ENCODE measurements around the gene OPRM1.
"Not testable (repeated sequence)": the region's sequence is repeated elsewhere in the genome, so short reads cannot be mapped to it uniquely, and the experiment has no call there.

DNA sequence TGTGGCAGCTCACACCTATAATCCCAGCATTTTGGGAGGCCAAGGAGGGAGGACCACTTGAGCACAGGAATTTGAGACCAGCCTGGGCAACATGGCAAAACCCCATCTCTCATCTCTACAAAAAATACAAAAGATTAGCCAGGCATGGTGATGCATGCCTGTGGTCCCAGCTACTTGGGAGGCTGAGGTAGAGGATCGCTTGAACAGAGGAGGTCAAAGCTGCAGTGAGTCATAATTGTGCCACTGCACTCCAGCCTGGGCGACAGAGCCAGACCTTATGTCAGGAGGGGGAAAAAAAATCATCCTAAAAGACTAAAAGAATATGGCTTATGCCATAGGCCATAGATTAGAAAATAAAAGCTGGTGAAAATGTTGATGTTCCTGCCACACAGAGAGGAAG is 39.6 kb downstream of the OPRM1 start:
- not testable (repeated sequence) for TF ChIP-seq EZH2phosphoT487 (IDR thresholded peaks at IDR 0.05; ENCODE audit: borderline replicate concordance); YY1 (IDR thresholded peaks at IDR 0.05; ENCODE audit: extremely low read depth, insufficient replicate concordance, low read depth, low read length); POLR2A (IDR thresholded peaks at IDR 0.05; ENCODE audit: borderline replicate concordance, extremely low read depth, insufficient read depth, insufficient read length); RAD21 (IDR thresholded peaks at IDR 0.05; ENCODE audit: low read depth)
- TF ChIP-seq, protein P1, sequence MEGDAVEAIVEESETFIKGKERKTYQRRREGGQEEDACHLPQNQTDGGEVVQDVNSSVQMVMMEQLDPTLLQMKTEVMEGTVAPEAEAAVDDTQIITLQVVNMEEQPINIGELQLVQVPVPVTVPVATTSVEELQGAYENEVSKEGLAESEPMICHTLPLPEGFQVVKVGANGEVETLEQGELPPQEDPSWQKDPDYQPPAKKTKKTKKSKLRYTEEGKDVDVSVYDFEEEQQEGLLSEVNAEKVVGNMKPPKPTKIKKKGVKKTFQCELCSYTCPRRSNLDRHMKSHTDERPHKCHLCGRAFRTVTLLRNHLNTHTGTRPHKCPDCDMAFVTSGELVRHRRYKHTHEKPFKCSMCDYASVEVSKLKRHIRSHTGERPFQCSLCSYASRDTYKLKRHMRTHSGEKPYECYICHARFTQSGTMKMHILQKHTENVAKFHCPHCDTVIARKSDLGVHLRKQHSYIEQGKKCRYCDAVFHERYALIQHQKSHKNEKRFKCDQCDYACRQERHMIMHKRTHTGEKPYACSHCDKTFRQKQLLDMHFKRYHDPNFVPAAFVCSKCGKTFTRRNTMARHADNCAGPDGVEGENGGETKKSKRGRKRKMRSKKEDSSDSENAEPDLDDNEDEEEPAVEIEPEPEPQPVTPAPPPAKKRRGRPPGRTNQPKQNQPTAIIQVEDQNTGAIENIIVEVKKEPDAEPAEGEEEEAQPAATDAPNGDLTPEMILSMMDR (IDR thresholded peaks at IDR 0.05 in 2 of 3, conservative IDR thresholded peaks at IDR 0.05 in 1 of 3; ENCODE audit: borderline replicate concordance in 1 of 3, insufficient read depth in 1 of 3, low read depth in 2 of 3, low read length in 2 of 3) = not testable (repeated sequence)
